GM12878 (cell line): ENCODE data around the gene BEST2. TPM values are rescaled to one million over a fixed set of nuclear protein-coding genes. Genes with fewer than 3 reads are reported as not detected.

ENCODE experiments used
- ATF7 ChIP-seq: fragments of 450-650 bp; IDR thresholded peaks from 2 replicates; pipeline ENCODE4 v1.6.1; 2016; ENCODE audit warnings: low read depth, mild to moderate bottlenecking
- BACH1 ChIP-seq: fragments of 450-650 bp; IDR thresholded peaks from 2 replicates; pipeline ENCODE4 v1.6.1; 2017; ENCODE audit warnings: mild to moderate bottlenecking, borderline replicate concordance
- BCL11A ChIP-seq: IDR thresholded peaks from 2 replicates; pipeline ENCODE4 v1.6.1; 2011; ENCODE audit warnings: low read depth, low read length
- EP300 ChIP-seq, 2 experiments: fragments of 150-350 bp in 1 of 2; IDR thresholded peaks; 2 replicates each; pipeline ENCODE4 v1.6.1; 2011 to 2012; ENCODE audit warnings: low read depth in 2 of 2, low read length in 2 of 2, borderline replicate concordance in 1 of 2, improper control_type of control experiment in 1 of 2, inconsistent platforms in 1 of 2; ENCODE audit not compliant: control insufficient read depth in 1 of 2
- EZH2 ChIP-seq: IDR thresholded peaks from 2 replicates; pipeline ENCODE4 v1.6.1; 2012; ENCODE audit warnings: low read depth, mild to moderate bottlenecking, control low read depth, inconsistent platforms, low read length, borderline replicate concordance; ENCODE audit not compliant: control insufficient read depth
- HCFC1 ChIP-seq: fragments of 150-350 bp; IDR thresholded peaks from 2 replicates; pipeline ENCODE4 v1.6.1; 2014; ENCODE audit warnings: low read length
- MTA2 ChIP-seq: fragments of 450-650 bp; IDR thresholded peaks from 2 replicates; pipeline ENCODE4 v1.6.1; 2016; ENCODE audit warnings: low read depth, mild to moderate bottlenecking, moderate library complexity
- MYC ChIP-seq: IDR thresholded peaks from 2 replicates; pipeline ENCODE4 v1.6.1; 2011; ENCODE audit warnings: mild to moderate bottlenecking, low read length, moderate library complexity, inconsistent platforms; ENCODE audit not compliant: insufficient read depth, insufficient replicate concordance, insufficient read length, severe bottlenecking
- PAX8 ChIP-seq: fragments of 450-650 bp; IDR thresholded peaks from 2 replicates; pipeline ENCODE4 v1.6.1; 2017; ENCODE audit warnings: mild to moderate bottlenecking, moderate library complexity
- RAD21 ChIP-seq: IDR thresholded peaks from 2 replicates; pipeline ENCODE4 v1.6.1; 2011; ENCODE audit warnings: mild to moderate bottlenecking, low read depth, low read length, moderate library complexity; ENCODE audit not compliant: insufficient read depth
- RB1 ChIP-seq: fragments of 450-650 bp; formaldehyde crosslinking; IDR thresholded peaks from 2 replicates; pipeline ENCODE4 v1.6.1; 2017; ENCODE audit warnings: mild to moderate bottlenecking, borderline replicate concordance
- RELA ChIP-seq: fragments of 450-650 bp; IDR thresholded peaks from 2 replicates; pipeline ENCODE4 v1.8.0; 2014; ENCODE audit warnings: borderline replicate concordance; ENCODE audit not compliant: partially characterized antibody
- SIX5 ChIP-seq: IDR thresholded peaks from 2 replicates; pipeline ENCODE4 v1.6.1; 2011; ENCODE audit warnings: mild to moderate bottlenecking, low read depth, low read length, moderate library complexity; ENCODE audit not compliant: severe bottlenecking
- polyA plus RNA-seq, 11 experiments: library from polyadenylated mRNA; depleted of rRNA in 4 of 11; unstranded in 6 of 11; stranded (reverse) in 5 of 11; fragments of >200 nt; fragmentation: Nextera tagmentation in 4 of 11; fragmentation: Illumina TruSeq in 1 of 11; extraction: Ambion mirVana in 4 of 11; extraction: Trizol in 1 of 11; gene quantifications; 1 replicate in 1 of 11; 2 replicates in 10 of 11; pipeline versions ENCODE4 v1.2.1 to v1.2.3, GENCODE V29; 2011 to 2016; ENCODE audit warnings: inconsistent platforms in 2 of 11, missing spikeins in 2 of 11, low read depth in 1 of 11
- total RNA-seq, 4 experiments: library from RNA; depleted of rRNA in 3 of 4; stranded (reverse); fragments of >200 nt in 3 of 4; fragmentation: Illumina TruSeq in 1 of 4; extraction: Trizol in 1 of 4; gene quantifications; 2 replicates each; pipeline versions ENCODE4 v1.2.1 to v1.2.3, GENCODE V29; 2013 to 2021
- TF ChIP-seq, protein P1 (sequence below): fragments of 150-350 bp; IDR thresholded peaks from 2 replicates; pipeline ENCODE4 v1.6.1; 2016; ENCODE audit warnings: low read depth, low read length
- TF ChIP-seq, protein P2 (sequence below): IDR thresholded peaks from 2 replicates; pipeline ENCODE4 v1.6.1; 2011; ENCODE audit warnings: low read depth, mild to moderate bottlenecking, low read length, moderate library complexity, borderline replicate concordance; ENCODE audit errors: extremely low read depth
- TF ChIP-seq, protein P3 (sequence below): fragments of 450-650 bp; IDR thresholded peaks from 2 replicates; pipeline ENCODE4 v1.6.1; 2017; ENCODE audit warnings: low read depth, mild to moderate bottlenecking, moderate library complexity
- TF ChIP-seq, protein P4 (sequence below): fragments of 450-650 bp; IDR thresholded peaks from 2 replicates; pipeline ENCODE4 v1.6.1; 2017; ENCODE audit warnings: mild to moderate bottlenecking, moderate library complexity

Gene BEST2
- total and polyA plus RNA-seq, 10 of the 15 experiments (the other 5 are each of a cell fraction or from before 2014, with no cell fraction given): not detected

GRCh38 chr19:12736995-12737834 lies 14.4 kb upstream of the BEST2 start, which contains the start of gene GET3 (continued):
- TF ChIP-seq, protein P1, sequence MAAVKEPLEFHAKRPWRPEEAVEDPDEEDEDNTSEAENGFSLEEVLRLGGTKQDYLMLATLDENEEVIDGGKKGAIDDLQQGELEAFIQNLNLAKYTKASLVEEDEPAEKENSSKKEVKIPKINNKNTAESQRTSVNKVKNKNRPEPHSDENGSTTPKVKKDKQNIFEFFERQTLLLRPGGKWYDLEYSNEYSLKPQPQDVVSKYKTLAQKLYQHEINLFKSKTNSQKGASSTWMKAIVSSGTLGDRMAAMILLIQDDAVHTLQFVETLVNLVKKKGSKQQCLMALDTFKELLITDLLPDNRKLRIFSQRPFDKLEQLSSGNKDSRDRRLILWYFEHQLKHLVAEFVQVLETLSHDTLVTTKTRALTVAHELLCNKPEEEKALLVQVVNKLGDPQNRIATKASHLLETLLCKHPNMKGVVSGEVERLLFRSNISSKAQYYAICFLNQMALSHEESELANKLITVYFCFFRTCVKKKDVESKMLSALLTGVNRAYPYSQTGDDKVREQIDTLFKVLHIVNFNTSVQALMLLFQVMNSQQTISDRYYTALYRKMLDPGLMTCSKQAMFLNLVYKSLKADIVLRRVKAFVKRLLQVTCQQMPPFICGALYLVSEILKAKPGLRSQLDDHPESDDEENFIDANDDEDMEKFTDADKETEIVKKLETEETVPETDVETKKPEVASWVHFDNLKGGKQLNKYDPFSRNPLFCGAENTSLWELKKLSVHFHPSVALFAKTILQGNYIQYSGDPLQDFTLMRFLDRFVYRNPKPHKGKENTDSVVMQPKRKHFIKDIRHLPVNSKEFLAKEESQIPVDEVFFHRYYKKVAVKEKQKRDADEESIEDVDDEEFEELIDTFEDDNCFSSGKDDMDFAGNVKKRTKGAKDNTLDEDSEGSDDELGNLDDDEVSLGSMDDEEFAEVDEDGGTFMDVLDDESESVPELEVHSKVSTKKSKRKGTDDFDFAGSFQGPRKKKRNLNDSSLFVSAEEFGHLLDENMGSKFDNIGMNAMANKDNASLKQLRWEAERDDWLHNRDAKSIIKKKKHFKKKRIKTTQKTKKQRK: no peak; the same call in none of the 2 replicates
- TF ChIP-seq RB1: peak; percentile 73; the same call in 1 of the 2 replicates
- peak; percentile 87 for TF ChIP-seq BACH1
- TF ChIP-seq, protein P2, sequence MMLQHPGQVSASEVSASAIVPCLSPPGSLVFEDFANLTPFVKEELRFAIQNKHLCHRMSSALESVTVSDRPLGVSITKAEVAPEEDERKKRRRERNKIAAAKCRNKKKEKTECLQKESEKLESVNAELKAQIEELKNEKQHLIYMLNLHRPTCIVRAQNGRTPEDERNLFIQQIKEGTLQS: peak; percentile 81; the same call in 1 of the 2 replicates
- TF ChIP-seq, protein P3, sequence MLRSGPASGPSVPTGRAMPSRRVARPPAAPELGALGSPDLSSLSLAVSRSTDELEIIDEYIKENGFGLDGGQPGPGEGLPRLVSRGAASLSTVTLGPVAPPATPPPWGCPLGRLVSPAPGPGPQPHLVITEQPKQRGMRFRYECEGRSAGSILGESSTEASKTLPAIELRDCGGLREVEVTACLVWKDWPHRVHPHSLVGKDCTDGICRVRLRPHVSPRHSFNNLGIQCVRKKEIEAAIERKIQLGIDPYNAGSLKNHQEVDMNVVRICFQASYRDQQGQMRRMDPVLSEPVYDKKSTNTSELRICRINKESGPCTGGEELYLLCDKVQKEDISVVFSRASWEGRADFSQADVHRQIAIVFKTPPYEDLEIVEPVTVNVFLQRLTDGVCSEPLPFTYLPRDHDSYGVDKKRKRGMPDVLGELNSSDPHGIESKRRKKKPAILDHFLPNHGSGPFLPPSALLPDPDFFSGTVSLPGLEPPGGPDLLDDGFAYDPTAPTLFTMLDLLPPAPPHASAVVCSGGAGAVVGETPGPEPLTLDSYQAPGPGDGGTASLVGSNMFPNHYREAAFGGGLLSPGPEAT: peak; percentile 100
- peak; percentile 66 for TF ChIP-seq RELA
- TF ChIP-seq RAD21: no peak
- no peak for TF ChIP-seq EP300 (IDR thresholded peaks at IDR 0.05; ENCODE audit: borderline replicate concordance in 1 of 2, control insufficient read depth in 1 of 2, low read depth in 2 of 2, low read length in 2 of 2)
- TF ChIP-seq SIX5: peak; percentile 67
- TF ChIP-seq, protein P4, sequence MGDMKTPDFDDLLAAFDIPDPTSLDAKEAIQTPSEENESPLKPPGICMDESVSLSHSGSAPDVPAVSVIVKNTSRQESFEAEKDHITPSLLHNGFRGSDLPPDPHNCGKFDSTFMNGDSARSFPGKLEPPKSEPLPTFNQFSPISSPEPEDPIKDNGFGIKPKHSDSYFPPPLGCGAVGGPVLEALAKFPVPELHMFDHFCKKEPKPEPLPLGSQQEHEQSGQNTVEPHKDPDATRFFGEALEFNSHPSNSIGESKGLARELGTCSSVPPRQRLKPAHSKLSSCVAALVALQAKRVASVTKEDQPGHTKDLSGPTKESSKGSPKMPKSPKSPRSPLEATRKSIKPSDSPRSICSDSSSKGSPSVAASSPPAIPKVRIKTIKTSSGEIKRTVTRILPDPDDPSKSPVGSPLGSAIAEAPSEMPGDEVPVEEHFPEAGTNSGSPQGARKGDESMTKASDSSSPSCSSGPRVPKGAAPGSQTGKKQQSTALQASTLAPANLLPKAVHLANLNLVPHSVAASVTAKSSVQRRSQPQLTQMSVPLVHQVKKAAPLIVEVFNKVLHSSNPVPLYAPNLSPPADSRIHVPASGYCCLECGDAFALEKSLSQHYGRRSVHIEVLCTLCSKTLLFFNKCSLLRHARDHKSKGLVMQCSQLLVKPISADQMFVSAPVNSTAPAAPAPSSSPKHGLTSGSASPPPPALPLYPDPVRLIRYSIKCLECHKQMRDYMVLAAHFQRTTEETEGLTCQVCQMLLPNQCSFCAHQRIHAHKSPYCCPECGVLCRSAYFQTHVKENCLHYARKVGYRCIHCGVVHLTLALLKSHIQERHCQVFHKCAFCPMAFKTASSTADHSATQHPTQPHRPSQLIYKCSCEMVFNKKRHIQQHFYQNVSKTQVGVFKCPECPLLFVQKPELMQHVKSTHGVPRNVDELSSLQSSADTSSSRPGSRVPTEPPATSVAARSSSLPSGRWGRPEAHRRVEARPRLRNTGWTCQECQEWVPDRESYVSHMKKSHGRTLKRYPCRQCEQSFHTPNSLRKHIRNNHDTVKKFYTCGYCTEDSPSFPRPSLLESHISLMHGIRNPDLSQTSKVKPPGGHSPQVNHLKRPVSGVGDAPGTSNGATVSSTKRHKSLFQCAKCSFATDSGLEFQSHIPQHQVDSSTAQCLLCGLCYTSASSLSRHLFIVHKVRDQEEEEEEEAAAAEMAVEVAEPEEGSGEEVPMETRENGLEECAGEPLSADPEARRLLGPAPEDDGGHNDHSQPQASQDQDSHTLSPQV: no peak
- peak; percentile 65 for TF ChIP-seq HCFC1
- TF ChIP-seq MTA2: 0 out of 2 replicates have a peak, but pooled peaks have one; percentile 8
- peak; percentile 100 for TF ChIP-seq ATF7
- no peak for TF ChIP-seq PAX8
- no peak for TF ChIP-seq BCL11A
- no peak for TF ChIP-seq MYC
- no peak for TF ChIP-seq EZH2
